Measurements from ENCODE around the gene TRIM21. TPM values are rescaled to one million over a fixed set of nuclear protein-coding genes. Genes with fewer than 3 reads are reported as not detected.

TRIM21 gene
- total and polyA plus RNA-seq, 7 experiments from 2014 or later, result 17.5 to 78.9 (median 33.0) TPM

Other genes with a start within 250 kb of the TRIM21 start
- gene OR52B4, start 25.3 kb downstream of the TRIM21 start, total RNA-seq, result not detected
- gene OR52B4, start 25.3 kb downstream of the TRIM21 start, polyA plus RNA-seq, result not detected
- gene OR52K2, start 55.6 kb upstream of the TRIM21 start, total RNA-seq, result 1 to 10 TPM in 1 of 5 experiments, not detected in 4; 1.4 TPM
- not detected for gene OR52K2, start 55.6 kb upstream of the TRIM21 start, polyA plus RNA-seq
- gene OR52K1, start 88.9 kb upstream of the TRIM21 start, total RNA-seq, result under 1 TPM in 2 of 5 experiments, not detected in 3; 0.29 to 0.39 TPM
- not detected for gene OR52K1, start 88.9 kb upstream of the TRIM21 start, polyA plus RNA-seq
- gene OR52M1, start 151.5 kb upstream of the TRIM21 start, total RNA-seq, result not detected
- gene OR52M1, start 151.5 kb upstream of the TRIM21 start, polyA plus RNA-seq, result not detected
- not detected for gene OR52I2, start 188.0 kb upstream of the TRIM21 start, total RNA-seq
- gene OR52I2, start 188.0 kb upstream of the TRIM21 start, polyA plus RNA-seq, result not detected
- not detected for gene OR52I1, start 200.3 kb upstream of the TRIM21 start, total RNA-seq
- under 1 TPM in 1 of 2 donors, not detected in 1; 0.07 TPM for gene OR52I1, start 200.3 kb upstream of the TRIM21 start, polyA plus RNA-seq
- 10 to 100 TPM in 3 of 5 experiments, 1 to 10 TPM in 2; 3.8 to 29.5 (median 12.4) TPM for gene TRIM68, start 214.5 kb upstream of the TRIM21 start, total RNA-seq
- gene TRIM68, start 214.5 kb upstream of the TRIM21 start, polyA plus RNA-seq, result 10 to 100 TPM; 13.0 to 19.3 TPM
- gene OR51D1, start 243.8 kb upstream of the TRIM21 start, total RNA-seq, result not detected
- not detected for gene OR51D1, start 243.8 kb upstream of the TRIM21 start, polyA plus RNA-seq

Measured in naive thymus-derived CD4-positive, alpha-beta T cell (primary cell).